ENCODE results near the gene HSD11B1L.

Gene HSD11B1L

DNA sequence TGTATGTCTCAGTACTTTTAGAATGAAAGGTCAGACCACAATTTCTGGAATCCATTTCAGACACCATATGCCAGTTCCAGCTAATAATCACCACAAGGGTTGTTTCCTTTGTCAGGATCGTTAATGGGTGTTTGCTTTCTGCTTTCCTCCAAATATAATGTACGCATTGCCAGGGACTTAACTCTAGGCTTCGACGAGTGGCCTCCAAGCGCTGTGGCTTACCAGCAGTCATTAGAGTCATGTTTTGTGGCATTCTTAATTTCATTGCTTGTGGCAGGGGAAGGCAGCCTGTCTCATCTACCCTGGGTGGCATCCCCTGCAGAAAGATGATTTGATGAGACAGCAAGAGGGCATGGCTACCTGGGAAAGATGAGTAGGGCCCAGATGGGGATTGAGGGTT, 35.4 kb upstream of the HSD11B1L start:
- Histone ChIP-seq H3K9me3 (ENCODE audit: control insufficient read depth, low read length) (no peaks in the 10 kb centered on the region), H3K27ac (ENCODE audit: insufficient read depth, low read depth, low read length, poor library complexity, severe bottlenecking) (no peak overlapping the region), H3K27me3 (ENCODE audit: control insufficient read depth, insufficient read depth, low read length, poor library complexity, severe bottlenecking) (no peaks in the 10 kb centered on the region), H3K4me3 (ENCODE audit: insufficient read depth, low read depth, low read length) (no peak overlapping the region), H3K4me1 (ENCODE audit: control insufficient read depth, insufficient read depth, low read length) (no peaks in the 10 kb centered on the region), H3K36me3 (ENCODE audit: control insufficient read depth, insufficient read depth, low read length) (peaks cover 74% of the 10 kb centered on the region)
- 98 to 100% methylated on average over 5 of the region's 5 CpGs for WGBS, 2 experiments

DNA sequence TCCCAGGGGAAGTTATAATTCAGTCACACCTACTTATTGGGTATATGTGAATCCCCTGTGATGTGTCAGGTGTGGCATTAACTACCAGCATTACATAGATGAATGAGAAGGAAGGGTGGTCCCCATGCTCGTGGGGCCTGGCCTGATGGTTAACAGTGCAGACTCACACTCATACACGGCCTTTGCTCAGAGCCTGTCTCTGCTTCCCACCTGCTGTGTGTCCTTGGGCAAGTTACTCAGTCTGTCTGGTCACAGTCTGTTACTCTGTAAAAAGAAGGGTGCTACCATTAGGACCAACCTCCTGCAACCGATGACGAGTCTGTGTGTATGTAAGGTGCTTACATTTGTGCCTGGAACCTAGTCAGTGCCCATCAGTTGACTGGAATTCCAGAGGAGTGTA, 34.1 kb upstream of the HSD11B1L start:
- Histone ChIP-seq H3K4me1 (ENCODE audit: control insufficient read depth, insufficient read depth, low read length) (no peaks in the 10 kb centered on the region), H3K27ac (ENCODE audit: insufficient read depth, low read depth, low read length, poor library complexity, severe bottlenecking) (no peak overlapping the region), H3K9me3 (ENCODE audit: control insufficient read depth, low read length) (no peaks in the 10 kb centered on the region), H3K27me3 (ENCODE audit: control insufficient read depth, insufficient read depth, low read length, poor library complexity, severe bottlenecking) (no peaks in the 10 kb centered on the region), H3K4me3 (ENCODE audit: insufficient read depth, low read depth, low read length) (no peak overlapping the region), H3K36me3 (ENCODE audit: control insufficient read depth, insufficient read depth, low read length) (peaks cover 81% of the 10 kb centered on the region)
- 93 to 96% methylated on average over 4 of the region's 4 CpGs for WGBS, 2 experiments

DNA sequence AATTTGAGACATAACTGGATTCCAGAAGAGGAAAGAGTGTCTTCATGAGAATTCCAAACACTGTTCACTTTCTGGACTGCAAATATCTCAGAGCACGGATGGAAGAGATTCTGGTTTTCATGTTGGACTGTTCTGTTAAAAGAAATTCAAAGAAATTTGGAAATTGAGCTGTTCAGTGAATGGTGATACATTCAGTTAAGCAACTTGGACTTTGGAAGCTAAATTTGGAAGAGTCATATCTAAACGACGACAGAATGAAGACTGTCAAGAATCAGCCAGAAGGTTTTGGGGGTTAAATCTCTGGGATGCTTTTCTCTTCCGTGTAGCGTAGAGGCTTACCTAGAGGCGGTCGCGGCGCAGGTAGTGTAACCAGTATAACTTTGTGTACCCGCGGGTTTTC, 32.4 kb upstream of the HSD11B1L start:
- no peak overlapping the region for H3K4me3 ChIP-seq (ENCODE audit: insufficient read depth, low read depth, low read length)
- H3K4me1 ChIP-seq (ENCODE audit: control insufficient read depth, insufficient read depth, low read length) = no peaks in the 10 kb centered on the region
- H3K36me3 ChIP-seq (ENCODE audit: control insufficient read depth, insufficient read depth, low read length) = peaks cover 75% of the 10 kb centered on the region
- 97% methylated on average over 5 of the region's 11 CpGs for WGBS, 2 experiments
- no peak overlapping the region for H3K27ac ChIP-seq (ENCODE audit: insufficient read depth, low read depth, low read length, poor library complexity, severe bottlenecking)
- H3K27me3 ChIP-seq (ENCODE audit: control insufficient read depth, insufficient read depth, low read length, poor library complexity, severe bottlenecking) = no peaks in the 10 kb centered on the region
- no peaks in the 10 kb centered on the region for H3K9me3 ChIP-seq (ENCODE audit: control insufficient read depth, low read length)

DNA sequence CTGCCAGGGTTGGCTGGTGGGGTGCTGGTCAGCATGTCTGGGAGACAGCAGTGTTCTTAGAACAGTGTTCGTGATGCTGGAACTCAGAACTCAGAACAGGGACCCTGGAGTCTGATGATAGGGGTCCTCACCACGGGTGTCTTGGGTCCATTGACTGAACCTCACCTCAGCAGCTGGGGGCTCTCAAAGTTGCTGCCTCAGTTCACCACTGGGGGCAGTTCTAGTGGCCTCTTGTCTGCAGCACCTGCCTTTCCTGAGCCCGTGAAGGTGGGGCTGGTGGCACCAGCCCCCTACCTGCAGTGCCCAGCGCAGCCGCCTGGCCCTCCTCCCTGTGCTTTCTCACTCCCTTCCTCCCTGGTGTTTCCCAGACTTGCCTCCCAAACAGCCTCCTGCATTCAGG, 29.5 kb upstream of the HSD11B1L start:
- H3K27me3 ChIP-seq (ENCODE audit: control insufficient read depth, insufficient read depth, low read length, poor library complexity, severe bottlenecking) = no peaks in the 10 kb centered on the region
- H3K4me3 ChIP-seq (ENCODE audit: insufficient read depth, low read depth, low read length) = no peak overlapping the region
- no peak overlapping the region for H3K27ac ChIP-seq (ENCODE audit: insufficient read depth, low read depth, low read length, poor library complexity, severe bottlenecking)
- WGBS, 2 experiments = 95 to 97% methylated on average over 5 of the region's 5 CpGs
- H3K9me3 ChIP-seq (ENCODE audit: control insufficient read depth, low read length) = no peaks in the 10 kb centered on the region
- H3K4me1 ChIP-seq (ENCODE audit: control insufficient read depth, insufficient read depth, low read length) = no peaks in the 10 kb centered on the region
- peaks cover 75% of the 10 kb centered on the region for H3K36me3 ChIP-seq (ENCODE audit: control insufficient read depth, insufficient read depth, low read length)

DNA sequence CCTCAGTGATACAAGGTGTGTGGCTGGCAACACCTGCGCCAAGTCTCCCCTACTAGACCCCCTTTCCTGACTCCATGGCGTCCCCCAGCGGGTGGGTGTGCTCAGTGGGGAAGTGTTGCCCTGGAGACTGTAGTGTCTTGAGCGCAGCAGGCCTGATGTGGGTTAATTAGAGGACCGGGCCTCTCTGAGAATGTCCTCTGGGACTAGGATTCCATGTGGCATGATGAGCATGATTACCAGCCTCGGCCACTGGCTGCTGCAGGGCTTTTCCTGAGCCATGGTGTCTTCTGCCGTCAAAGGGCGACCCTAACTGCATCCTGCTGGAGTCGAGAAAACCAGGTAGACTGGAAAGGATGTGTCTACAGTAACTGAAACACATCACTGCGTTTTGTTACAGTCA, 28.6 kb upstream of the HSD11B1L start:
- 96 to 97% methylated on average over 10 of the region's 10 CpGs for WGBS, 2 experiments
- peaks cover 71% of the 10 kb centered on the region for H3K36me3 ChIP-seq (ENCODE audit: control insufficient read depth, insufficient read depth, low read length)
- no peaks in the 10 kb centered on the region for H3K27me3 ChIP-seq (ENCODE audit: control insufficient read depth, insufficient read depth, low read length, poor library complexity, severe bottlenecking)
- no peaks in the 10 kb centered on the region for H3K9me3 ChIP-seq (ENCODE audit: control insufficient read depth, low read length)
- no peaks in the 10 kb centered on the region for H3K4me1 ChIP-seq (ENCODE audit: control insufficient read depth, insufficient read depth, low read length)
- no peak overlapping the region for H3K4me3 ChIP-seq (ENCODE audit: insufficient read depth, low read depth, low read length)
- H3K27ac ChIP-seq (ENCODE audit: insufficient read depth, low read depth, low read length, poor library complexity, severe bottlenecking) = no peak overlapping the region

DNA sequence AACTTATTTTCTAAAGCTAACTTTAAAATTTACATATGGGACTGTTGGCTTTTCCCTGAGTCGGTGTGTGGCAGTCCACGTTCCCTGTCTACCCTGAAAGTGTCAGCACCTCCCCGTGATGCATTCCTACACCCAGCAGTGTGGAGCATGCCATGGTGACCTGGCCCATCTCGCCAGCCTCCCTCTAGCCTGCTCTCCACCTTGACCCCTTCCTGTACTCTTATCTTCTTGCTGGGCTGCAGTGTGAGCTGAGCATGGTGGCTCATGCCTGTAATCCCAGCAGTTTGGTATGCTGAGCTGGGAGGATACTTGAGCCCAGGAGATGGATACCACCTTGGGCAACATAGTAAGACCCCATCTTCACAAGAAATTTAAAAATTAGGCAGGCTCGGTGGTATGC, 25.9 kb upstream of the HSD11B1L start:
- Histone ChIP-seq H3K4me1 (ENCODE audit: control insufficient read depth, insufficient read depth, low read length) (no peaks in the 10 kb centered on the region), H3K9me3 (ENCODE audit: control insufficient read depth, low read length) (no peaks in the 10 kb centered on the region), H3K27ac (ENCODE audit: insufficient read depth, low read depth, low read length, poor library complexity, severe bottlenecking) (no peak overlapping the region), H3K27me3 (ENCODE audit: control insufficient read depth, insufficient read depth, low read length, poor library complexity, severe bottlenecking) (no peaks in the 10 kb centered on the region), H3K4me3 (ENCODE audit: insufficient read depth, low read depth, low read length) (no peak overlapping the region), H3K36me3 (ENCODE audit: control insufficient read depth, insufficient read depth, low read length) (peaks cover 71% of the 10 kb centered on the region)
- 94 to 97% methylated on average over 5 of the region's 5 CpGs for WGBS, 2 experiments

DNA sequence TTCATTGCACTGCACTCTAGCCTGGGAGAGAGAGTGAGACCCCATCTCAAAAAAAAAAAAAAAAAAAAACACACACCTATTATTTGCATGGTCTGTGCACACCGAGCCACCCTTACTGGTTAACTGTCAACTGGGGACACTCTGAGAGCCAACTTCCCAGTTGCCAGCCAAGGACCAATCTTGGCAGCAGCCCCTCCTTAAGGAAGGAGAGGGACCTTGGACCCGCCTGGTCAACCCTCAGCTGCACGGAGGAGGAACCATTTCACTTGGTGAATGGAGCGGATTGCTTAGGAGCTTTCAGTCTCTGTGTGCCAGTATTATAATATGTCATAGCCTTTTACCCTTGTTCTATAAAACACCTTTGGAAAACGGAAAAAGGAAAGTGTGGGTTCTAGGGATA, 25.4 kb upstream of the HSD11B1L start:
- peaks cover 71% of the 10 kb centered on the region for H3K36me3 ChIP-seq (ENCODE audit: control insufficient read depth, insufficient read depth, low read length)

DNA sequence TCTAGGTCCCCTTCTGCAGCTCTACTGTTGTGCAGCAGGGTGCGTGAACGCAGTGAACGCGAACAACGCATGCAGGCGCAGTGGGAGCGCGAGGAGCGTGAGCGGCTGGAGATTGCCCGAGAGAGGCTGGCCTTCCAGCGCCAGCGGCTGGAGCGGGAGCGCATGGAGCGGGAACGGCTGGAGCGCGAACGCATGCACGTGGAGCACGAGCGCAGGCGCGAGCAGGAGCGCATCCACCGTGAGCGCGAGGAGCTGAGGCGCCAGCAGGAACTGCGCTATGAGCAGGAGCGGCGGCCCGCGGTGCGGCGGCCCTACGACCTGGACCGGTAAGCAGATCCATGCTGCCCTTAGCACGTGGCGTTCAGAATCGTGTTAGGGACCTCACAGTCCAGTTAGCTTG, 19.3 kb upstream of the HSD11B1L start:
- H3K36me3 ChIP-seq (ENCODE audit: control insufficient read depth, insufficient read depth, low read length) = peaks cover 75% of the 10 kb centered on the region
- H3K27me3 ChIP-seq (ENCODE audit: control insufficient read depth, insufficient read depth, low read length, poor library complexity, severe bottlenecking) = no peaks in the 10 kb centered on the region
- no peak overlapping the region for H3K4me3 ChIP-seq (ENCODE audit: insufficient read depth, low read depth, low read length)
- 97% methylated on average over 42 of the region's 42 CpGs for WGBS, 2 experiments
- no peaks in the 10 kb centered on the region for H3K4me1 ChIP-seq (ENCODE audit: control insufficient read depth, insufficient read depth, low read length)
- H3K27ac ChIP-seq (ENCODE audit: insufficient read depth, low read depth, low read length, poor library complexity, severe bottlenecking) = no peak overlapping the region
- no peaks in the 10 kb centered on the region for H3K9me3 ChIP-seq (ENCODE audit: control insufficient read depth, low read length)

More for the DNA sequence above, 25.4 kb upstream of the HSD11B1L start:
- H3K27ac ChIP-seq (ENCODE audit: insufficient read depth, low read depth, low read length, poor library complexity, severe bottlenecking) = no peak overlapping the region
- 94 to 98% methylated on average over 5 of the region's 5 CpGs for WGBS, 2 experiments
- H3K27me3 ChIP-seq (ENCODE audit: control insufficient read depth, insufficient read depth, low read length, poor library complexity, severe bottlenecking) = no peaks in the 10 kb centered on the region
- H3K4me1 ChIP-seq (ENCODE audit: control insufficient read depth, insufficient read depth, low read length) = no peaks in the 10 kb centered on the region
- H3K4me3 ChIP-seq (ENCODE audit: insufficient read depth, low read depth, low read length) = no peak overlapping the region
- H3K9me3 ChIP-seq (ENCODE audit: control insufficient read depth, low read length) = no peaks in the 10 kb centered on the region

DNA sequence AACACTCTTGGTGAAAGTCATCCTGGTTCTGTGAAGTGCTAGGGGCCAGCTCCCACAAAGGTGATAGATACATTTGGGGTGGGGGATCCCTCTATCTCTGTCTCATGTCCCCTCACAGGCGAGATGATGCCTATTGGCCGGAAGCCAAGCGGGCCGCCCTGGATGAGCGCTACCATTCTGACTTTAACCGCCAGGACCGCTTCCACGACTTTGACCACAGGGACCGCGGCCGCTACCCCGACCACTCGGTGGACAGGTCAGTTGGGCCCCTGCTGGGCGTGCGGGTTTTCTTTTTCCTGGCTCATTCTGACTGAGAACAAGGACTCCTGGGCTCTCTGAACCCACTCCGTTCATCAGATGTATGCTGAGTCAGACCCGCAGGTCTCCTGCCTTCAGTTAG, 16.9 kb upstream of the HSD11B1L start:
- H3K9me3 ChIP-seq (ENCODE audit: control insufficient read depth, low read length) = no peaks in the 10 kb centered on the region
- H3K27ac ChIP-seq (ENCODE audit: insufficient read depth, low read depth, low read length, poor library complexity, severe bottlenecking) = no peak overlapping the region
- no peaks in the 10 kb centered on the region for H3K27me3 ChIP-seq (ENCODE audit: control insufficient read depth, insufficient read depth, low read length, poor library complexity, severe bottlenecking)
- H3K36me3 ChIP-seq (ENCODE audit: control insufficient read depth, insufficient read depth, low read length) = peaks cover 82% of the 10 kb centered on the region
- no peak overlapping the region for H3K4me3 ChIP-seq (ENCODE audit: insufficient read depth, low read depth, low read length)
- WGBS, 2 experiments = 96% methylated on average over 17 of the region's 17 CpGs
- peaks cover 5% of the 10 kb centered on the region for H3K4me1 ChIP-seq (ENCODE audit: control insufficient read depth, insufficient read depth, low read length)

DNA sequence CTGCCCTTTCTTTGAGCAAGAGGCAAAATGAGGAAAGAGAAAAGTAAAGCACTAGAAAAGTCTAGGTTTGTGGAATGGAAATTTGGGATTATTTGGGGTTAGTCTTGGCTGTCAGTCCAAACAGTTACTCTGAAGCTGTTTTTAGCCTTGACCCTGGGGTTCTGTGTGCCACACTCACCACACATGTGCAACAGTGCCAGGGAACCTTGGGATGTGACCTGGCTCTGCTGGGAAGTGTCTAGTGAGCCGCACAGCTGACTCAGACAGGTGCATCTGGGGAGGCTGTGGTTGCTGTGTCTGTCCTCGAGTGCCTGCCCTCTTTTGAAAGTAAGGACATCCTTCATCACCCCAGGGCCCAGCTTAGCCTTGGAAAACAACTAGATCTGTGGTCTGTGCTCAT, 16.3 kb upstream of the HSD11B1L start:
- Histone ChIP-seq H3K4me1 (ENCODE audit: control insufficient read depth, insufficient read depth, low read length) (peaks cover 5% of the 10 kb centered on the region), H3K36me3 (ENCODE audit: control insufficient read depth, insufficient read depth, low read length) (peaks cover 86% of the 10 kb centered on the region), H3K27ac (ENCODE audit: insufficient read depth, low read depth, low read length, poor library complexity, severe bottlenecking) (no peak overlapping the region), H3K27me3 (ENCODE audit: control insufficient read depth, insufficient read depth, low read length, poor library complexity, severe bottlenecking) (no peaks in the 10 kb centered on the region), H3K9me3 (ENCODE audit: control insufficient read depth, low read length) (no peaks in the 10 kb centered on the region), H3K4me3 (ENCODE audit: insufficient read depth, low read depth, low read length) (no peak overlapping the region)
- 92 to 95% methylated on average over 2 of the region's 2 CpGs for WGBS, 2 experiments
